Neuronal stem cell (in vitro differentiated cells): ENCODE measurements around the gene SMTN.

ENCODE experiments used
- DNase-seq: peaks from one replicate; pipeline ENCODE4 v3.0.0-alpha.2; 2013; ENCODE audit warnings: low spot score
- H2AFZ ChIP-seq: one replicate; pipeline ENCODE4 v1.6.1; 2013; ENCODE audit warnings: mild to moderate bottlenecking, low read length, inconsistent platforms
- H2AK5ac ChIP-seq: 2 replicates; pipeline ENCODE4 v1.6.1; 2013; ENCODE audit warnings: low read depth, mild to moderate bottlenecking, inconsistent platforms, low read length, moderate library complexity, mixed read lengths
- H2BK120ac ChIP-seq: 2 replicates; pipeline ENCODE4 v1.6.1; 2013; ENCODE audit warnings: low read depth, mild to moderate bottlenecking, inconsistent platforms, low read length, moderate library complexity, mixed read lengths
- H2BK12ac ChIP-seq: one replicate; pipeline ENCODE4 v1.6.1; 2013; ENCODE audit warnings: low read length, inconsistent platforms
- H2BK15ac ChIP-seq: 2 replicates; pipeline ENCODE4 v1.6.1; 2013; ENCODE audit warnings: mild to moderate bottlenecking, low read length, inconsistent platforms, mixed read lengths
- H2BK5ac ChIP-seq: one replicate; pipeline ENCODE4 v1.6.1; 2013; ENCODE audit warnings: inconsistent platforms, mild to moderate bottlenecking, low read length, moderate library complexity
- H3K14ac ChIP-seq: one replicate; pipeline ENCODE4 v1.6.1; 2013; ENCODE audit warnings: low read length, inconsistent platforms
- H3K18ac ChIP-seq: 2 replicates; pipeline ENCODE4 v1.6.1; 2013; ENCODE audit warnings: low read length, inconsistent platforms
- H3K23ac ChIP-seq: 2 replicates; pipeline ENCODE4 v1.6.1; 2013; ENCODE audit warnings: low read depth, mild to moderate bottlenecking, mixed read lengths, low read length, inconsistent platforms; ENCODE audit not compliant: poor library complexity
- H3K27ac ChIP-seq: replicated peaks from 3 replicates; pipeline ENCODE4 v1.5.1; 2013; ENCODE audit warnings: low read length, inconsistent platforms
- H3K27me3 ChIP-seq, 3 experiments: 2 replicates each; pipeline ENCODE4 v1.6.1; 2013; ENCODE audit warnings: low read length in 3 of 3, mild to moderate bottlenecking in 2 of 3, inconsistent platforms in 1 of 3, low read depth in 1 of 3, mixed read lengths in 1 of 3, moderate library complexity in 1 of 3; ENCODE audit not compliant: control insufficient read depth in 3 of 3, insufficient read depth in 3 of 3
- H3K36me3 ChIP-seq, 2 donors: replicated peaks in 1 of 2; 2 replicates each; pipeline ENCODE4 v1.6.1; 2013; ENCODE audit warnings: low read length in 2 of 2; ENCODE audit not compliant: control insufficient read depth in 2 of 2, insufficient read depth in 2 of 2
- H3K4ac ChIP-seq: 2 replicates; pipeline ENCODE4 v1.6.1; 2013; ENCODE audit warnings: inconsistent platforms, mild to moderate bottlenecking, low read length, moderate library complexity
- H3K4me1 ChIP-seq, 2 donors: 1 replicate in 1 of 2; 2 replicates in 1 of 2; pipeline ENCODE4 v1.6.1; 2013; ENCODE audit warnings: low read length in 2 of 2, low read depth in 1 of 2; ENCODE audit not compliant: control insufficient read depth in 2 of 2, insufficient read depth in 1 of 2
- H3K4me2 ChIP-seq: one replicate; pipeline ENCODE4 v1.6.1; 2013; ENCODE audit warnings: mild to moderate bottlenecking, low read length, inconsistent platforms; ENCODE audit not compliant: insufficient read depth, poor library complexity, severe bottlenecking
- H3K4me3 ChIP-seq, 2 donors: 2 replicates each; pipeline ENCODE4 v1.5.1; 2013; ENCODE audit warnings: low read length in 2 of 2, mild to moderate bottlenecking in 2 of 2, inconsistent platforms in 1 of 2, moderate library complexity in 1 of 2
- H3K79me1 ChIP-seq: one replicate; pipeline ENCODE4 v1.6.1; 2013; ENCODE audit warnings: low read depth, mild to moderate bottlenecking, inconsistent platforms, low read length, moderate library complexity
- H3K9ac ChIP-seq: one replicate; pipeline ENCODE4 v1.6.1; 2013; ENCODE audit warnings: mild to moderate bottlenecking, low read depth, low read length, inconsistent platforms; ENCODE audit not compliant: poor library complexity
- H3K9me3 ChIP-seq, 2 donors: replicated peaks in 1 of 2; 2 replicates each; pipeline versions ENCODE3 to v1.6.1; 2013; ENCODE audit warnings: low read length in 2 of 2, mild to moderate bottlenecking in 2 of 2, inconsistent platforms in 1 of 2, low read depth in 1 of 2, mixed read lengths in 1 of 2, moderate library complexity in 1 of 2; ENCODE audit not compliant: control insufficient read depth in 2 of 2, insufficient read depth in 1 of 2
- H4K8ac ChIP-seq: one replicate; pipeline ENCODE4 v1.6.1; 2013; ENCODE audit warnings: low read depth, mild to moderate bottlenecking, inconsistent platforms, low read length, moderate library complexity
- H4K91ac ChIP-seq: one replicate; pipeline ENCODE4 v1.6.1; 2013; ENCODE audit warnings: low read length, low read depth, mild to moderate bottlenecking, inconsistent platforms; ENCODE audit not compliant: poor library complexity
- WGBS, 2 donors: extraction: QIAGEN DNeasy Blood & Tissue Kit; methylation state at CpG; one replicate each; pipeline ENCODE4 v1.1.7; 2013; ENCODE audit warnings: missing lambda C conversion rate in 2 of 2, mixed read lengths in 1 of 2; ENCODE audit not compliant: insufficient read length in 2 of 2, insufficient replicate concordance in 1 of 2; ENCODE audit errors: extremely low coverage in 2 of 2; 5-methylcytosine and 5-hydroxymethylcytosine counted together

SMTN gene

GRCh38 chr22:31141551-31141950 is 60.4 kb downstream of the SMTN start:
- Histone ChIP-seq H2AK5ac (peak overlapping the region; percentile 50), H4K8ac (no peak overlapping the region), H2BK15ac (peak overlapping the region; percentile 18), H2BK120ac (no peak overlapping the region), H3K4me3 (no peak overlapping the region), H2BK5ac (peak overlapping the region; percentile 91), H2AFZ (no peak overlapping the region), H3K18ac (peak overlapping the region; percentile 1), H3K9ac (no peak overlapping the region), H3K27ac (no peak overlapping the region), H3K4me2 (no peak overlapping the region), H3K27me3 (peaks cover 0 to 8% (median 0%) of the 10 kb centered on the region in 3 experiments), H3K4me1 (peaks cover 15 to 24% of the 10 kb centered on the region in 2 donors), H3K36me3 (peaks cover 7 to 23% of the 10 kb centered on the region in 2 donors), H4K91ac (no peak overlapping the region), H3K4ac (no peak overlapping the region), H3K9me3 (peaks cover 0 to 4% of the 10 kb centered on the region in 2 donors), H3K23ac (no peak overlapping the region), H3K79me1 (peaks cover 10% of the 10 kb centered on the region), H2BK12ac (peak overlapping the region; percentile 8), H3K14ac (no peak overlapping the region)
- WGBS, 2 donors, result no CpG with 5 or more reads among the region's 2 CpGs
- DNase-seq, result no peak

- H3K4ac ChIP-seq, result peak overlapping the region; percentile 2
- H2AFZ ChIP-seq, result no peak overlapping the region
- H3K9me3 ChIP-seq, result peaks cover 0 to 11% of the 10 kb centered on the region in 2 donors
- no peak overlapping the region for H3K14ac ChIP-seq
- no peak overlapping the region for H2BK5ac ChIP-seq
- H4K8ac ChIP-seq, result no peak overlapping the region
- no peak overlapping the region for H4K91ac ChIP-seq
- H2BK12ac ChIP-seq, result no peak overlapping the region
- H2AK5ac ChIP-seq, result no peak overlapping the region
- no peak overlapping the region for H3K23ac ChIP-seq
- peaks cover 10% of the 10 kb centered on the region for H3K79me1 ChIP-seq
- H2BK120ac ChIP-seq, result peak overlapping the region; percentile 25
- peaks cover 0 to 8% (median 0%) of the 10 kb centered on the region in 3 experiments for H3K27me3 ChIP-seq
- peaks cover 4 to 15% of the 10 kb centered on the region in 2 donors for H3K36me3 ChIP-seq
- H3K4me1 ChIP-seq, result peaks cover 15 to 24% of the 10 kb centered on the region in 2 donors
- H3K27ac ChIP-seq, result no peak overlapping the region
- peak overlapping the region; percentile 38 for H3K18ac ChIP-seq
- H3K9ac ChIP-seq, result no peak overlapping the region
- no peak for DNase-seq
- no CpG with 5 or more reads among the region's 4 CpGs for WGBS, 2 donors
- H3K4me3 ChIP-seq, result no peak overlapping the region
- H3K4me2 ChIP-seq, result no peak overlapping the region
- H2BK15ac ChIP-seq, result peak overlapping the region; percentile 33
These were observed 61.2 kb downstream of the SMTN start for GRCh38 chr22:31142285-31142684.

- peak overlapping the region; percentile 25 for H2BK120ac ChIP-seq
- H3K4me1 ChIP-seq, result peaks cover 15 to 23% of the 10 kb centered on the region in 2 donors
- H3K36me3 ChIP-seq, result peaks cover 2 to 8% of the 10 kb centered on the region in 2 donors
- H4K8ac ChIP-seq, result no peak overlapping the region
- H4K91ac ChIP-seq, result no peak overlapping the region
- peak overlapping the region; percentile 28 for H2AK5ac ChIP-seq
- H3K4me3 ChIP-seq, result no peak overlapping the region
- peak overlapping the region; percentile 38 for H3K18ac ChIP-seq
- H3K9me3 ChIP-seq, result peaks cover 2 to 15% of the 10 kb centered on the region in 2 donors
- no peak overlapping the region for H2AFZ ChIP-seq
- H2BK5ac ChIP-seq, result no peak overlapping the region
- no peak overlapping the region for H3K27ac ChIP-seq
- peaks cover 0 to 8% (median 0%) of the 10 kb centered on the region in 3 experiments for H3K27me3 ChIP-seq
- DNase-seq, result no peak
- H3K23ac ChIP-seq, result no peak overlapping the region
- no peak overlapping the region for H3K14ac ChIP-seq
- no peak overlapping the region for H3K4me2 ChIP-seq
- no peak overlapping the region for H3K9ac ChIP-seq
- H3K79me1 ChIP-seq, result peaks cover 10% of the 10 kb centered on the region
- no peak overlapping the region for H3K4ac ChIP-seq
- no peak overlapping the region for H2BK15ac ChIP-seq
- no peak overlapping the region for H2BK12ac ChIP-seq
- no CpG with 5 or more reads among the region's 3 CpGs for WGBS, 2 donors
These were observed 61.9 kb downstream of the SMTN start for GRCh38 chr22:31143038-31143437.

GRCh38 chr22:31143537-31143936 is 62.4 kb downstream of the SMTN start:
- Histone ChIP-seq H2BK12ac (no peak overlapping the region), H4K91ac (no peak overlapping the region), H3K18ac (no peak overlapping the region), H3K23ac (no peak overlapping the region), H3K36me3 (peaks cover 0 to 3% of the 10 kb centered on the region in 2 donors), H4K8ac (no peak overlapping the region), H3K4ac (no peak overlapping the region), H2BK5ac (no peak overlapping the region), H2BK120ac (no peak overlapping the region), H3K27me3 (peaks cover 0 to 8% (median 0%) of the 10 kb centered on the region in 3 experiments), H3K4me3 (no peak overlapping the region), H3K79me1 (peaks cover 8% of the 10 kb centered on the region), H2AK5ac (peak overlapping the region; percentile 8), H2BK15ac (no peak overlapping the region), H3K4me1 (peaks cover 15 to 18% of the 10 kb centered on the region in 2 donors), H3K14ac (no peak overlapping the region), H3K9ac (no peak overlapping the region), H3K4me2 (no peak overlapping the region), H3K9me3 (peaks cover 2 to 15% of the 10 kb centered on the region in 2 donors), H2AFZ (no peak overlapping the region), H3K27ac (no peak overlapping the region)
- no CpG with 5 or more reads among the region's 3 CpGs for WGBS, 2 donors
- no peak for DNase-seq
